ENCODE results near the gene SPHKAP.

The SPHKAP gene

DNA sequence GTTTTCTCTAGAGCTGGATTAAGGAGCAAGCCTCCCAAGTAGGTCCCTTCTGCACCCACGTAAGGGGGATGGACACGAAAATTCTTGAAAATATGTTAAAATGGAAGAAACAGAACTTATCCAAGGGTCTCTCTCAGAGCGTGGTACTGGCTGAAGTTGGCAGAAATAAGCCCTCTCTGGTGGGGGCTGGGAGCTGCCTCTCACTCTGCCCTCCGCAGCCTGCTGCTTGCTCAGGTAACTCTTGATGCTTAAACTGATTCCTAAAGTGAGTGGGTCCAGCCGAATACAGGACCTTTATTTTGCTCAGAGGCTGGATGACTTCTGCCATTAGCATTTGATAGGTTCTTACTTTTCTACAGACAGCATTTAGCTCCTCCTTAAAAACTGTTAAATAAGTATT lies 78.1 kb downstream of the SPHKAP start:
- Histone ChIP-seq H3K27ac (ENCODE audit: extremely low read depth, low read depth, low read length) (no peak overlapping the region), H3K4me1 (ENCODE audit: control insufficient read depth, insufficient read depth, low read length) (no peaks in the 10 kb centered on the region), H3K4me3 (ENCODE audit: low read depth, low read length) (no peak overlapping the region), H3K36me3 (ENCODE audit: control insufficient read depth in 2 of 2, insufficient read depth in 1 of 2, low read length in 2 of 2) (no peaks in the 10 kb centered on the region), H3K9me3 (ENCODE audit: control insufficient read depth, insufficient read depth, low read depth, low read length) (no peaks in the 10 kb centered on the region)
- POLR2A ChIA-PET, result no interaction called here
- TF ChIP-seq, protein P1, sequence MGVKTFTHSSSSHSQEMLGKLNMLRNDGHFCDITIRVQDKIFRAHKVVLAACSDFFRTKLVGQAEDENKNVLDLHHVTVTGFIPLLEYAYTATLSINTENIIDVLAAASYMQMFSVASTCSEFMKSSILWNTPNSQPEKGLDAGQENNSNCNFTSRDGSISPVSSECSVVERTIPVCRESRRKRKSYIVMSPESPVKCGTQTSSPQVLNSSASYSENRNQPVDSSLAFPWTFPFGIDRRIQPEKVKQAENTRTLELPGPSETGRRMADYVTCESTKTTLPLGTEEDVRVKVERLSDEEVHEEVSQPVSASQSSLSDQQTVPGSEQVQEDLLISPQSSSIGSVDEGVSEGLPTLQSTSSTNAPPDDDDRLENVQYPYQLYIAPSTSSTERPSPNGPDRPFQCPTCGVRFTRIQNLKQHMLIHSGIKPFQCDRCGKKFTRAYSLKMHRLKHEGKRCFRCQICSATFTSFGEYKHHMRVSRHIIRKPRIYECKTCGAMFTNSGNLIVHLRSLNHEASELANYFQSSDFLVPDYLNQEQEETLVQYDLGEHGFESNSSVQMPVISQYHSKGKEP (tag by site-specific recombination; IDR thresholded peaks at IDR 0.05), result no peak
- TF ChIP-seq ZNF473 (tag by site-specific recombination; IDR thresholded peaks at IDR 0.05), result no peak
- no peak for TF ChIP-seq ZFP41 (tag by site-specific recombination; IDR thresholded peaks at IDR 0.05; ENCODE audit: borderline replicate concordance)
- no peak for TF ChIP-seq ZNF510 (tag by site-specific recombination; IDR thresholded peaks at IDR 0.05; ENCODE audit: insufficient replicate concordance)
- TF ChIP-seq ZNF701 (tag by site-specific recombination; IDR thresholded peaks at IDR 0.05), result no peak
- no peak for TF ChIP-seq ZNF664 (tag by site-specific recombination; IDR thresholded peaks at IDR 0.05)
- no peak for TF ChIP-seq ZNF2 (tag by site-specific recombination; IDR thresholded peaks at IDR 0.05)
- no peak for TF ChIP-seq TSHZ1 (tag by site-specific recombination; IDR thresholded peaks at IDR 0.05; ENCODE audit: borderline replicate concordance)
- TF ChIP-seq ZNF501 (tag by site-specific recombination; IDR thresholded peaks at IDR 0.05), result no peak
- CTCF ChIA-PET, result no interaction called here

GRCh38 chr2:228102949-228103348 lies 78.5 kb downstream of the SPHKAP start:
- ChIA-PET CTCF (interaction anchor here (0.5 kb wide), 1 partner anchor 1853 kb away, joined by 4 read pairs; no protein-coding TSS in a partner anchor), POLR2A (no interaction called here)
- Histone ChIP-seq H3K9me3 (ENCODE audit: control insufficient read depth, insufficient read depth, low read depth, low read length) (no peaks in the 10 kb centered on the region), H3K4me1 (ENCODE audit: control insufficient read depth, insufficient read depth, low read length) (no peaks in the 10 kb centered on the region), H3K4me3 (ENCODE audit: low read depth, low read length) (no peak overlapping the region), H3K36me3 (ENCODE audit: control insufficient read depth in 2 of 2, insufficient read depth in 1 of 2, low read length in 2 of 2) (no peaks in the 10 kb centered on the region), H3K27ac (ENCODE audit: extremely low read depth, low read depth, low read length) (no peak overlapping the region)
- TF ChIP-seq, protein P2, sequence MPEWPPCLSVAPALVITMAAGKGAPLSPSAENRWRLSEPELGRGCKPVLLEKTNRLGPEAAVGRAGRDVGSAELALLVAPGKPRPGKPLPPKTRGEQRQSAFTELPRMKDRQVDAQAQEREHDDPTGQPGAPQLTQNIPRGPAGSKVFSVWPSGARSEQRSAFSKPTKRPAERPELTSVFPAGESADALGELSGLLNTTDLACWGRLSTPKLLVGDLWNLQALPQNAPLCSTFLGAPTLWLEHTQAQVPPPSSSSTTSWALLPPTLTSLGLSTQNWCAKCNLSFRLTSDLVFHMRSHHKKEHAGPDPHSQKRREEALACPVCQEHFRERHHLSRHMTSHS (tag by site-specific recombination; IDR thresholded peaks at IDR 0.05), result no peak
- TF ChIP-seq MEIS1 (CRISPR knock-in tag; IDR thresholded peaks at IDR 0.05; ENCODE audit: borderline replicate concordance) (no peak), ZBTB1 (tag by site-specific recombination; IDR thresholded peaks at IDR 0.05) (no peak), ZNF280D (tag by site-specific recombination; IDR thresholded peaks at IDR 0.05) (no peak), ZNF621 (tag by site-specific recombination; IDR thresholded peaks at IDR 0.05) (no peak), HOXC10 (CRISPR knock-in tag; IDR thresholded peaks at IDR 0.05) (no peak), ZNF274 (IDR thresholded peaks at IDR 0.05; ENCODE audit: low read length) (no peak), ZNF274 (tag by site-specific recombination; IDR thresholded peaks at IDR 0.05; ENCODE audit: borderline replicate concordance) (no peak), ZNF354C (tag by site-specific recombination; IDR thresholded peaks at IDR 0.05; ENCODE audit: borderline replicate concordance, low read depth) (no peak), ZNF221 (tag by site-specific recombination; IDR thresholded peaks at IDR 0.05; ENCODE audit: borderline replicate concordance) (no peak)
- TF ChIP-seq, protein P3, sequence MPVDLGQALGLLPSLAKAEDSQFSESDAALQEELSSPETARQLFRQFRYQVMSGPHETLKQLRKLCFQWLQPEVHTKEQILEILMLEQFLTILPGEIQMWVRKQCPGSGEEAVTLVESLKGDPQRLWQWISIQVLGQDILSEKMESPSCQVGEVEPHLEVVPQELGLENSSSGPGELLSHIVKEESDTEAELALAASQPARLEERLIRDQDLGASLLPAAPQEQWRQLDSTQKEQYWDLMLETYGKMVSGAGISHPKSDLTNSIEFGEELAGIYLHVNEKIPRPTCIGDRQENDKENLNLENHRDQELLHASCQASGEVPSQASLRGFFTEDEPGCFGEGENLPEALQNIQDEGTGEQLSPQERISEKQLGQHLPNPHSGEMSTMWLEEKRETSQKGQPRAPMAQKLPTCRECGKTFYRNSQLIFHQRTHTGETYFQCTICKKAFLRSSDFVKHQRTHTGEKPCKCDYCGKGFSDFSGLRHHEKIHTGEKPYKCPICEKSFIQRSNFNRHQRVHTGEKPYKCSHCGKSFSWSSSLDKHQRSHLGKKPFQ (tag by site-specific recombination; IDR thresholded peaks at IDR 0.05), result no peak
- TF ChIP-seq, protein P4, sequence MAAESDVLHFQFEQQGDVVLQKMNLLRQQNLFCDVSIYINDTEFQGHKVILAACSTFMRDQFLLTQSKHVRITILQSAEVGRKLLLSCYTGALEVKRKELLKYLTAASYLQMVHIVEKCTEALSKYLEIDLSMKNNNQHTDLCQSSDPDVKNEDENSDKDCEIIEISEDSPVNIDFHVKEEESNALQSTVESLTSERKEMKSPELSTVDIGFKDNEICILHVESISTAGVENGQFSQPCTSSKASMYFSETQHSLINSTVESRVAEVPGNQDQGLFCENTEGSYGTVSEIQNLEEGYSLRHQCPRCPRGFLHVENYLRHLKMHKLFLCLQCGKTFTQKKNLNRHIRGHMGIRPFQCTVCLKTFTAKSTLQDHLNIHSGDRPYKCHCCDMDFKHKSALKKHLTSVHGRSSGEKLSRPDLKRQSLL (tag by site-specific recombination; IDR thresholded peaks at IDR 0.05), result no peak
- TF ChIP-seq, protein P5, sequence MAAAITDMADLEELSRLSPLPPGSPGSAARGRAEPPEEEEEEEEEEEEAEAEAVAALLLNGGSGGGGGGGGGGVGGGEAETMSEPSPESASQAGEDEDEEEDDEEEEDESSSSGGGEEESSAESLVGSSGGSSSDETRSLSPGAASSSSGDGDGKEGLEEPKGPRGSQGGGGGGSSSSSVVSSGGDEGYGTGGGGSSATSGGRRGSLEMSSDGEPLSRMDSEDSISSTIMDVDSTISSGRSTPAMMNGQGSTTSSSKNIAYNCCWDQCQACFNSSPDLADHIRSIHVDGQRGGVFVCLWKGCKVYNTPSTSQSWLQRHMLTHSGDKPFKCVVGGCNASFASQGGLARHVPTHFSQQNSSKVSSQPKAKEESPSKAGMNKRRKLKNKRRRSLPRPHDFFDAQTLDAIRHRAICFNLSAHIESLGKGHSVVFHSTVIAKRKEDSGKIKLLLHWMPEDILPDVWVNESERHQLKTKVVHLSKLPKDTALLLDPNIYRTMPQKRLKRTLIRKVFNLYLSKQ (tag by site-specific recombination; IDR thresholded peaks at IDR 0.05; ENCODE audit: borderline replicate concordance), result no peak

Measured in HEK293 (cell line).